ENCODE results near the gene PIP4K2A.
"Not testable (repeated sequence)": the region's sequence is repeated elsewhere in the genome, so short reads cannot be mapped to it uniquely, and the experiment has no call there.

Gene PIP4K2A

DNA sequence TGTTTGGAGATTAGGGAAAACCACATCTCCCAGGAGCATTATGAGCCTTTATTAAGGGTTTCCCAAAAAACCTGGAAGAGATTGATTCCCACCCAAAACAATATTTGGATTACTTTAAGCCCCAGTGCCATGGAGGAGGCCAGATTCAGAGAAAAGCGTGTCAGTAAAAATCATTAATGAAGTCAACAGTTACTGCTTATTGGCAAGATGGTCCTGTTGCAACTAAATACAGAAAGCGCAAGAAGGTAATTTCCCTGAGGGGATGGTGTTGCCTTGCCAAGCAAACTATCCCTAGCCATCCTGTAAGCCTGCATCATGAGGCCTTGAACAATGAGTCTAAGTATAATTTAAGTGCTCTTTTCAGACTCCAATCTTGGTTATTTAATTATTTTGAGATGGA is 212.5 kb downstream of the PIP4K2A start:
- TF ChIP-seq, protein P1, sequence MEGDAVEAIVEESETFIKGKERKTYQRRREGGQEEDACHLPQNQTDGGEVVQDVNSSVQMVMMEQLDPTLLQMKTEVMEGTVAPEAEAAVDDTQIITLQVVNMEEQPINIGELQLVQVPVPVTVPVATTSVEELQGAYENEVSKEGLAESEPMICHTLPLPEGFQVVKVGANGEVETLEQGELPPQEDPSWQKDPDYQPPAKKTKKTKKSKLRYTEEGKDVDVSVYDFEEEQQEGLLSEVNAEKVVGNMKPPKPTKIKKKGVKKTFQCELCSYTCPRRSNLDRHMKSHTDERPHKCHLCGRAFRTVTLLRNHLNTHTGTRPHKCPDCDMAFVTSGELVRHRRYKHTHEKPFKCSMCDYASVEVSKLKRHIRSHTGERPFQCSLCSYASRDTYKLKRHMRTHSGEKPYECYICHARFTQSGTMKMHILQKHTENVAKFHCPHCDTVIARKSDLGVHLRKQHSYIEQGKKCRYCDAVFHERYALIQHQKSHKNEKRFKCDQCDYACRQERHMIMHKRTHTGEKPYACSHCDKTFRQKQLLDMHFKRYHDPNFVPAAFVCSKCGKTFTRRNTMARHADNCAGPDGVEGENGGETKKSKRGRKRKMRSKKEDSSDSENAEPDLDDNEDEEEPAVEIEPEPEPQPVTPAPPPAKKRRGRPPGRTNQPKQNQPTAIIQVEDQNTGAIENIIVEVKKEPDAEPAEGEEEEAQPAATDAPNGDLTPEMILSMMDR (conservative IDR thresholded peaks at IDR 0.05), result no peak
- no peak for TF ChIP-seq ZFX (IDR thresholded peaks at IDR 0.05)
- H3K27ac ChIP-seq, result no peak overlapping the region

GRCh38 chr10:22501413-22501812 is 213.0 kb downstream of the PIP4K2A start:
- TF ChIP-seq, protein P1 (conservative IDR thresholded peaks at IDR 0.05), result no peak
- TF ChIP-seq ZFX (IDR thresholded peaks at IDR 0.05), result no peak
- H3K27ac ChIP-seq, result no peak overlapping the region

DNA sequence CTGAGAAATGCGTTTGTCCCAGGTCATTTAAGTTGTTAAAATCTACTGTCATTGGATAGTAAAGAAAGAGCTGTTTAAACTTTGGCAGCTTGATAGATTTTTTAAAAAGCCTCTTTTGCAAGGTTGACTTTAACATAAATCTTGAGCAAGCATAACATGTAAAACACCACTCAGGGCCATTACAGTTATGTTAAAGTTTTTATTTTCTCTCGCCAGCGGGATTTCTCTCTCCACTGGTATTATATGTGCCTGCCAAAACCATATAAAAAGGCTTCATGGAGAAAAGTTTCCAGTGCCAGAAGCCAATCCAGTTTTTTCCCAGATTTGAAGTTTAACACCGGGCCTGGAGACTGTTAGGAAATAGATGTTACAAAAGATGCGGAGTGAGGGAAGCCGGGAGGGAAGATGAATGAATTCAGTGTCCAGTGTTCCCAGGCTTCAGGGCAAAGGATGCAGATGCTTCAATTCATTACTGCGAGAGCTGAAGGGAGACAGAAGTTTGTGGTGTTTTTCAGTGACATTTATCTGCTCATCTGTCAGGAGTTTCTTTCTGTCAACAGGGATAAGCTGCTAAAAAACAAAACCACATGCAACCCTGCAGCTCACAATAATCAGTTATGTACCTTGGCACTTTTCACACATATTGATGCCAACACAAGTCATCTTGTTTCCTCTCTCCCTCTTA is 213.6 kb downstream of the PIP4K2A start:
- TF ChIP-seq ZFX (IDR thresholded peaks at IDR 0.05), result no peak
- TF ChIP-seq, protein P1 (conservative IDR thresholded peaks at IDR 0.05), result no peak
- no peak overlapping the region for H3K27ac ChIP-seq

DNA sequence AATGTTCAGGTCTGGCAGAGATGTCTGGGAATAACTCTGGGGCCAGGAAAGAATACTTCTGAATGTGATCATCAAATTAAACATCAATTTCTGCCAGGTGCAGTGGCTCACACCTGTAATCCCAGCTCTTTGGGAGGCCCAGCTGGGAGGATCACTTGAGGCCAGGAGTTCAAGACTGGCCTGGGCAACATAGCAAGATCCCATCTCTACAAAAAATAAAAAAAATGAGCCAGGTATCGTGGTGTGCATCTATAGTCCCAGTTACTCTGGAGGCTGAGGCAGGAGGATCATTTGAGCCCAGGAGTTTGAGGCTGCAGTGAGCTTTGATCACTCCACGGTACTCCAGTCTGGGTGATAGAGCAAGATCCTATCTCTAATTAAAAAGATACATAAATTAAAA is 214.4 kb downstream of the PIP4K2A start:
- H3K27ac ChIP-seq, result not testable (repeated sequence)

DNA sequence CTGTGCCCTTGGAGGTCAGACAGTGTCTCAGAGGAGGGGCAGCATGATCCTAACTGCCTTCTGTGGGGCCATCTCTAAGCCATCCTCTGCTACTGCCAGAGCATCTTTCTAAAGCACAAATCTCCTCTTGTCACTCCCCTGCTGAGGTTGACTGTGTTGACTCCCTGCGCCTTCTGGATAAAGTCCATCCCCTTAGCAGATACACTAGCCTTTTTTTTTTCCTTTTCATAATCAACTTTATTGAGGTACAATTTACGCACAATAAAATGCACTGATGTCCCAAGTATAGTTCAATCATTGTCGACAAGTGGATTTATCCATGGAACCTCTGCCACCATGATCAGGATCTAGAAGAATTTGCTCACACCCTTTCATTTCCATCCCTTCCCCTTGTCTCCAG is 219.0 kb downstream of the PIP4K2A start:
- TF ChIP-seq ZFX (IDR thresholded peaks at IDR 0.05), result no peak
- TF ChIP-seq, protein P1 (conservative IDR thresholded peaks at IDR 0.05), result no peak

GRCh38 chr10:22494007-22494406 is 220.4 kb downstream of the PIP4K2A start:
- no peak for TF ChIP-seq ZFX (IDR thresholded peaks at IDR 0.05)
- TF ChIP-seq, protein P1 (conservative IDR thresholded peaks at IDR 0.05), result no peak

More for the DNA sequence above, 219.0 kb downstream of the PIP4K2A start:
- no peak overlapping the region for H3K27ac ChIP-seq

DNA sequence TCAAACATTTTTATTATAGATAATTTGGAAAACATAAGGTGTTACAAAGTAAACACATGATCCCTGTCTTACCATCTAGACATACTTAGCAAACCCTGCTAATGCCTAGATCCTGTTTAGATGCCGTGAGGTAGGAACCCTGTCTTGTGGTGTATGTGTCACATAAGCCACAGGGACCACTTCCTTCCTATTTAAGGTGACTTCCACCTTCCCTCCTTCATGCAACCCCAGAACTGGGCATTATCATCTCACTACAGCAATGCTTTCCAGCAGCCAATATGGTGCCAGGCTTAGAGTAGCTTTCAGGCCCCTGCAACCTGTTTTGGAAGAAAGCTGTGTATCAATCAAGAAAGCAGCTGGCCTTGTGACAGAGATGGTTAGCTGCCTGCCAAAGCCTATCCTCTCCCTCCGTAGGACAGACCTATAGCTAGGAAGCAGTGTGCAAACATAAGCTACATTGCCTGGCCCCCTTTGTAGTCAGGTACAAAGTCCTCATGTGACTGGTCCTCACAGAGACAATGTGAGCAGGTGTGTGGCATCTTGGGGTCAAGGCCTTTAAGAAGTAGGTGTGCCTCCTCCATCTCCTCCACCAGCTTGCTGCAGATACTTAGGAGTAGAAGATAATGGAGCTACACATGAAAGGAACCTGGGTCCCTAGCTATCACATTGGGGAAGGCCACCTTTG is 222.3 kb downstream of the PIP4K2A start:
- TF ChIP-seq, protein P1 (conservative IDR thresholded peaks at IDR 0.05), result no peak
- no peak for TF ChIP-seq ZFX (IDR thresholded peaks at IDR 0.05)
- no peak overlapping the region for H3K27ac ChIP-seq

More at GRCh38 chr10:22494007-22494406, 220.4 kb downstream of the PIP4K2A start:
- no peak overlapping the region for H3K27ac ChIP-seq
